Gastroesophageal sphincter (tissue), 4 donors: ENCODE data around the gene APOOL. TPM values are rescaled to one million over a fixed set of nuclear protein-coding genes. Genes with fewer than 3 reads are reported as not detected.
A peak's percentile ranks its signal among the peaks of the same experiment; 100 is the strongest.

Experiments used
- ATAC-seq: fragments of 150-250 bp; one replicate; pipeline ENCODE4 v1.9.1; 2016; ENCODE audit warnings: mild to moderate bottlenecking, moderate library complexity
- H3K27ac ChIP-seq, 4 donors: fragments of 200-600 bp; sonication (generic) in 3 of 4; 1 replicate in 3 of 4; 2 replicates in 1 of 4; pipeline ENCODE4 v1.5.1; 2016 to 2019
- H3K27me3 ChIP-seq: fragments of 200-600 bp; sonication (generic); one replicate; pipeline ENCODE4 v1.5.1; 2019
- H3K36me3 ChIP-seq, 2 donors: fragments of 200-600 bp; sonication (generic); one replicate each; pipeline ENCODE4 v1.5.1; 2019; ENCODE audit warnings: control low read depth in 1 of 2
- H3K4me1 ChIP-seq, 3 donors: fragments of 200-600 bp; sonication (generic); 1 replicate in 2 of 3; 2 replicates in 1 of 3; pipeline ENCODE4 v1.5.1; 2016 to 2019; ENCODE audit warnings: control low read depth in 2 of 3
- H3K4me3 ChIP-seq, 2 donors: fragments of 200-600 bp; sonication (generic); one replicate each; pipeline ENCODE4 v1.5.1; 2019; ENCODE audit warnings: mild to moderate bottlenecking in 1 of 2, moderate library complexity in 1 of 2
- H3K9me3 ChIP-seq, 3 donors: fragments of 200-600 bp; sonication (generic); one replicate each; pipeline ENCODE4 v1.5.1; 2017 to 2019; ENCODE audit warnings: control low read depth in 2 of 3
- EP300 ChIP-seq: sonication (generic); formaldehyde crosslinking; IDR thresholded peaks from one replicate; pipeline ENCODE4 v1.6.1; 2017; ENCODE audit warnings: antibody characterized with exemption, mild to moderate bottlenecking
- POLR2A ChIP-seq, 2 donors: fragments of 450-650 bp; IDR thresholded peaks; one replicate each; pipeline ENCODE4 v1.6.1; 2017; ENCODE audit warnings: antibody characterized with exemption in 2 of 2, mild to moderate bottlenecking in 2 of 2, moderate library complexity in 1 of 2
- POLR2AphosphoS5 ChIP-seq: sonication (generic); formaldehyde crosslinking; IDR thresholded peaks from one replicate; pipeline ENCODE4 v1.6.1; 2017; ENCODE audit warnings: antibody characterized with exemption
- WGBS, 2 donors: methylation state at CpG; one replicate each; pipeline ENCODE4 v1.1.5; 2018; ENCODE audit warnings: low coverage in 1 of 2; 5-methylcytosine and 5-hydroxymethylcytosine counted together
- total RNA-seq, 4 donors: library from RNA; depleted of rRNA; stranded (reverse); fragments of >200 nt; gene quantifications; one replicate each; pipeline ENCODE4 v1.1.0, GENCODE V29; 2016
- TF ChIP-seq, protein P1 (sequence below), 4 experiments: fragments of 200-600 bp in 2 of 4; fragments of 450-650 bp in 2 of 4; sonication (generic) in 1 of 4; IDR thresholded peaks; one replicate each; pipeline ENCODE4 v1.5.1; 2017 to 2019; ENCODE audit warnings: antibody characterized with exemption in 4 of 4, mild to moderate bottlenecking in 2 of 4, moderate library complexity in 2 of 4

The APOOL gene
- total RNA-seq, 4 donors from 2014 or later: 20.5 to 34.7 (median 24.3) TPM

DNA sequence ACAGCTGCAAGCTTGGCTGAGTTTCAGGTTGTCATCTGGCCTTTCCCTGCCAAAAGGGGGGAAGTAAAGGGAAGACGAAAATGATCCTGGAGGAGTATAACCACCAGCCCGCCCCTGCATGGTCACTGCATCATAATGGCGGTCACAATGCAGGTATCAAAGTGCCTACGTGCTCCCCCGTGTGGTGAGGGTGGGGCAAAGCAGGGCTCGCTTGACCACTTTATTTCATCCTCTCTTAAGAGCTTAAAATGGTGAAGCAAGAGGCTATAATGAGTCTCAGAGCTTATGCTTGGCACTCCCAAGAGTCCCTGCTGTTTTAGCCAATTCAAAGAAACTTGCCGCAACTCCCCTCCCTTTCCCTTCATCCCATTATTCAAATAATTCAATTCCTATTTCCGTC, 105.6 kb downstream of the APOOL start:
- no peak for ATAC-seq
- Histone ChIP-seq H3K27me3 (no peaks in the 10 kb centered on the region), H3K36me3 (no peaks in the 10 kb centered on the region), H3K4me1 (no peaks in the 10 kb centered on the region), H3K27ac (no peak overlapping the region), H3K4me3 (no peak overlapping the region), H3K9me3 (no peaks in the 10 kb centered on the region)
- TF ChIP-seq EP300 (no peak), POLR2AphosphoS5 (no peak), POLR2A (IDR thresholded peaks at IDR 0.05) (no peak)
- TF ChIP-seq, protein P1, sequence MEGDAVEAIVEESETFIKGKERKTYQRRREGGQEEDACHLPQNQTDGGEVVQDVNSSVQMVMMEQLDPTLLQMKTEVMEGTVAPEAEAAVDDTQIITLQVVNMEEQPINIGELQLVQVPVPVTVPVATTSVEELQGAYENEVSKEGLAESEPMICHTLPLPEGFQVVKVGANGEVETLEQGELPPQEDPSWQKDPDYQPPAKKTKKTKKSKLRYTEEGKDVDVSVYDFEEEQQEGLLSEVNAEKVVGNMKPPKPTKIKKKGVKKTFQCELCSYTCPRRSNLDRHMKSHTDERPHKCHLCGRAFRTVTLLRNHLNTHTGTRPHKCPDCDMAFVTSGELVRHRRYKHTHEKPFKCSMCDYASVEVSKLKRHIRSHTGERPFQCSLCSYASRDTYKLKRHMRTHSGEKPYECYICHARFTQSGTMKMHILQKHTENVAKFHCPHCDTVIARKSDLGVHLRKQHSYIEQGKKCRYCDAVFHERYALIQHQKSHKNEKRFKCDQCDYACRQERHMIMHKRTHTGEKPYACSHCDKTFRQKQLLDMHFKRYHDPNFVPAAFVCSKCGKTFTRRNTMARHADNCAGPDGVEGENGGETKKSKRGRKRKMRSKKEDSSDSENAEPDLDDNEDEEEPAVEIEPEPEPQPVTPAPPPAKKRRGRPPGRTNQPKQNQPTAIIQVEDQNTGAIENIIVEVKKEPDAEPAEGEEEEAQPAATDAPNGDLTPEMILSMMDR (IDR thresholded peaks at IDR 0.05): peak in 1 of 4 experiments; percentile 47
- WGBS, 2 donors: 64 to 65% methylated on average over 4 of the region's 8 CpGs

DNA sequence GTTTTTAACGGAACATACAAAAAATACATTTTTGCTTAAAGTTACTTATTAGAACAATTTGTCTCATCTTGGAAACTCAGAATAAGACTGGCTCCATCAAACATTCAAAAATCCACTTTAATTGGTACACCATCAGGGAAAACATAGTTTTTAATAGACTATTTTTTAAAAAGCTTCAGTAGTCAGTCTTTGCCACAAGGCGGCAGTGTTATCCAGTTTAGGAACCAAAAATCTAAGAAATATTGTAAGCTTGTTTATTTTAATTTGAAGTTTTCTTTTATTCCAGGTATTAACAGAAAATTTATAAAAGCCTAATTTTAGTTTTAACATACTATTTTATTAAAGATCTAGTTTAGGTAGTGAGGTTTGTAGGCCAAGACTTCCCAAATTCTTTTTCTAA, 107.7 kb downstream of the APOOL start:
- no peaks in the 10 kb centered on the region for H3K36me3 ChIP-seq
- H3K9me3 ChIP-seq: no peaks in the 10 kb centered on the region
- TF ChIP-seq EP300: no peak
- TF ChIP-seq, protein P1 (IDR thresholded peaks at IDR 0.05): peak; percentile 21 to 57 (median 27)
- H3K27me3 ChIP-seq: no peaks in the 10 kb centered on the region
- ATAC-seq: no peak
- H3K4me1 ChIP-seq: no peaks in the 10 kb centered on the region
- H3K27ac ChIP-seq: no peak overlapping the region
- no peak overlapping the region for H3K4me3 ChIP-seq
- WGBS, 2 donors: 31 to 43% methylated on average over 2 of the region's 2 CpGs

DNA sequence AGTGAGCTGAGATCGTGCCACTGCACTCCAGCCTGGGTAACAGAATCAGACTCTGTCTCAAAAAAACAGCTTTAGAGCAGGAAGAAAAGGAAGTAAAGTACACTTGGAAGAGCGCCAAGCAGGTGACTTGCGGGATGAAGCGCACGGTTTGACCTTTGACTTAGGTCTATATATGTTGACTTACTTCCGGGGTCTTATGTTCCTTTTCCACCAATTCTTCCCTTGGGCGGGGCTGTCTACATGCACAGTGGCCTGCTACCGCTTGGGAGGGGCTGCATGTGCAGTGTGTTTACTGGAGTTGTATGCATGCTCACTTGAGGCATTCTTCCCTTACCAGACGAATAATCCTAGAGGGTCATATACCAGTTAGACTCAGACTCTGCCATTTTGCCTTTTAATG, 108.6 kb downstream of the APOOL start:
- no peak for ATAC-seq
- Histone ChIP-seq H3K27me3 (no peaks in the 10 kb centered on the region), H3K4me3 (no peak overlapping the region), H3K4me1 (no peaks in the 10 kb centered on the region), H3K9me3 (no peaks in the 10 kb centered on the region), H3K36me3 (no peaks in the 10 kb centered on the region), H3K27ac (no peak overlapping the region)
- 59 to 61% methylated on average over 5 to 9 of the region's 9 CpGs for WGBS, 2 donors
- TF ChIP-seq POLR2AphosphoS5: no peak
- TF ChIP-seq POLR2A (IDR thresholded peaks at IDR 0.05): no peak
- TF ChIP-seq EP300: no peak
- TF ChIP-seq, protein P1 (IDR thresholded peaks at IDR 0.05): no peak

DNA sequence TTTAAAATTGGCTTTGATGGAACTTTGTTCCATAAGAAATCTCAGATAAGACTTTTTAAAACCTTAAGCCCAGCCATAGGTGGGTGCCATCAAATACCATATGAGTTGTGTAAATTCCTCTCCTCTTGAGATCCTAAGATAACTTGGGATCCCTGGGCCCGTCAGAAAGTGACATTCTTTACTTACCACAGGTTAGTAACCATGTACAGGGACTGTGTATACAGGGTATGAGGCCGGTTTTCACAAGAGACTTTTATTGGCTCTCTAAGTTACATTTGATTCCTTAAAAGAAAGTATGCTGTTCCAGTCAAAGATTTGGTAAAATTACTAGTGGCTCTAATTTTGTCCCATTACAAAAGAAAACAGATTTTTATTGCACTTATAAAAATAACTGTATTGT, 110.1 kb downstream of the APOOL start:
- TF ChIP-seq POLR2AphosphoS5 (no peak), POLR2A (IDR thresholded peaks at IDR 0.05) (no peak)
- Histone ChIP-seq H3K4me1 (no peaks in the 10 kb centered on the region), H3K27ac (no peak overlapping the region), H3K4me3 (no peak overlapping the region), H3K9me3 (no peaks in the 10 kb centered on the region), H3K36me3 (no peaks in the 10 kb centered on the region), H3K27me3 (no peaks in the 10 kb centered on the region)
- whole genome bisulfite sequencing, 2 donors: 31 to 72% methylated on average over 2 of the region's 2 CpGs
- no peak for ATAC-seq

DNA sequence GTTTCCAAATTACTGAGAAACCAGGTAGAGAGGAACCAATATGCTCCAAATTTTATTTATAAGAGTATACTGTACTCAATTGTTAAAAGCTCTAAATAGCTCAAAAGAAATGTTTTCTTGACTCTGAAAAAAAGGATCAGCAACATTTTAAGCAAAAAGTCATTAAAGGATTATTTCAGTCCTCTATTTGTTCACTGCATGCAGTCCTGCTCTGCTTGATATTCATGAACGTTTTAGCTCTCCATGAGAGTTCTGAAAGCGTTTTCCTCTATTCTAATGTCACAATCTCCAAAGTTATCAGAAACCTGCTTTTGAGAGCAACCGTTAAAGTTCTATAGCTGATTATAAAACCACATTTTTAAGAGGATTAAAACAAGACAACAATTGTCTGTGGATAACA, 110.5 kb downstream of the APOOL start:
- no peak overlapping the region for H3K4me3 ChIP-seq
- no peaks in the 10 kb centered on the region for H3K9me3 ChIP-seq
- no peak overlapping the region for H3K27ac ChIP-seq
- no peak for TF ChIP-seq POLR2AphosphoS5
- no peak for TF ChIP-seq POLR2A (IDR thresholded peaks at IDR 0.05)
- no peak for TF ChIP-seq EP300
- TF ChIP-seq, protein P1 (IDR thresholded peaks at IDR 0.05): no peak
- 35 to 90% methylated on average over 2 of the region's 3 CpGs for WGBS, 2 donors
- ATAC-seq: no peak
- no peaks in the 10 kb centered on the region for H3K27me3 ChIP-seq
- no peaks in the 10 kb centered on the region for H3K36me3 ChIP-seq
- H3K4me1 ChIP-seq: no peaks in the 10 kb centered on the region

DNA sequence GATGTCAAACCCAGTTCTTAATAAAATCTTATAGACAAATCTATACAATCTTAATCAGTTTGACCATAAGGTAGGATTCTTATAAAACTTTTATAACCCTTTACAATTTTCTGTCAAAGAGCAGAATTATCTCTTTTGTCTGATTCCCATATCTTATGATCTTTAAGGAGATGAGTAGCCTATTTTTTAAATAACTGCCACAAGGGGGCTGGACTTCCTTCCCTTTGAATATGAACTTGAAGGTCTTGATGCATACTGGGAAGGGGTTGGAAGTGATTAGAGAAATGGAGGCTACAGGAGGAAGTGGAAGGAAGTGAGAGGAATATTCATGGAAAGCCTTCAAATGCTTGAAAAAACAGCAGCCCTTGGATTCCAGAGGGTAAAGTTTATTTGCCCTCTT, 111.1 kb downstream of the APOOL start:
- no peak overlapping the region for H3K4me3 ChIP-seq
- no peaks in the 10 kb centered on the region for H3K9me3 ChIP-seq
- ATAC-seq: no peak
- no peak for TF ChIP-seq POLR2A (IDR thresholded peaks at IDR 0.05)
- TF ChIP-seq, protein P1 (IDR thresholded peaks at IDR 0.05): no peak
- no peak for TF ChIP-seq POLR2AphosphoS5
- TF ChIP-seq EP300: no peak
- no peaks in the 10 kb centered on the region for H3K4me1 ChIP-seq
- no peaks in the 10 kb centered on the region for H3K36me3 ChIP-seq
- no peak overlapping the region for H3K27ac ChIP-seq
- H3K27me3 ChIP-seq: no peaks in the 10 kb centered on the region
